Measurements from ENCODE around the gene ANKRD23.
"Not testable (repeated sequence)": the region's sequence is repeated elsewhere in the genome, so short reads cannot be mapped to it uniquely, and the experiment has no call there.

The ANKRD23 gene

DNA sequence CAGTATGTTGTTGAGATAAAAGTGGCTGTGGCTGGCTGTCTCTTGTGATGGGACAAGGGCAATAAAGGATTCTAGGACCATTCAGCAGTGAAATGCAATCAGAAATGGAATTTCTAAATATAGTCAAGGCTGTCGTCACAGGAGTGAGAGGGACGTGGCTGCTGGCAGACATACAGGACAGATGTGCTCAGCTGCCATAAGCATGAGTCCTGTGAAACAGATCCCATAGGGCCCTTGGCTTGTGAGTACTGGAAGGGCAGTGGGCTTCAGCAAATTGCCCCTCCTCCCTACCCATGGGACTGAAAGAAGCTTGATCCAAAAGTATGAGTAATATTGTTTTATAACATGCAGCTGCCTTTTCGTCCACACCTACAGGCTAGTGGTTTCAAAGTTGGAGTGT, 31.9 kb downstream of the ANKRD23 start:
- DNase-seq = no peak

- no peak for DNase-seq
Measured at GRCh38 chr2:96810783-96811192, 33.0 kb downstream of the ANKRD23 start.

- no peak for DNase-seq
Measured at GRCh38 chr2:96809951-96810782, 33.7 kb downstream of the ANKRD23 start.

DNA sequence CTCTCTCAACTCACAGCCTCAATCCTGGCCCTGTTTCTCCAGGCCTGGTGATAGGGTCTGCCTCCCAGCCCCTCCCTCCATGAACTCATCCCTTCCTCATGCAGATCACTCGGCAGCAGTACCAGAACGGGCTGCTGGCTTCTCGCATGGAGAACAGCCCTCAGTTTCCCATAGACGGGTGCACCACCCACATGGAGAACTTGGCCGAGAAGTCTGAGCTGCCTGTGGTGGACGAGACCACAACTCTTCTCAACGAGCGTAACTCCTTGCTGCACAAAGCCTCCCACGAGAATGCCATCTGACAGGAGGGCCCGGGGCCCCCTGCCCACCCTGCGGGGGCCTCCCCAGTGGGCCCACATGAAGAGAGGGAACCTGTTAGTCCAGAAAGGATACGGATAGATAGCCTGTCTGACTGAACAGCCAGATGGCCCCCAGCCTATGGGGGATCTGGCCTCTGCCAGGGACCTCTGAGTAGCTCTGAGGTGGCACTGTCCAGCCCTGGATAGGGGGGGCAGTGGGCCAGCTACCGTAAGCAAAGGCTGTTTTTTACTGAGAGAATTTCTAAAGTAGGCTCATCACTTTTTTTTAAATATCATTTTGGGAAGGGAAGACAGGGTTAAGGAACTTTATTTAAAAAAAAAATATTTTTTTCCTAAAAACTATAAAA, 34.5 kb downstream of the ANKRD23 start:
- no peak for DNase-seq

DNA sequence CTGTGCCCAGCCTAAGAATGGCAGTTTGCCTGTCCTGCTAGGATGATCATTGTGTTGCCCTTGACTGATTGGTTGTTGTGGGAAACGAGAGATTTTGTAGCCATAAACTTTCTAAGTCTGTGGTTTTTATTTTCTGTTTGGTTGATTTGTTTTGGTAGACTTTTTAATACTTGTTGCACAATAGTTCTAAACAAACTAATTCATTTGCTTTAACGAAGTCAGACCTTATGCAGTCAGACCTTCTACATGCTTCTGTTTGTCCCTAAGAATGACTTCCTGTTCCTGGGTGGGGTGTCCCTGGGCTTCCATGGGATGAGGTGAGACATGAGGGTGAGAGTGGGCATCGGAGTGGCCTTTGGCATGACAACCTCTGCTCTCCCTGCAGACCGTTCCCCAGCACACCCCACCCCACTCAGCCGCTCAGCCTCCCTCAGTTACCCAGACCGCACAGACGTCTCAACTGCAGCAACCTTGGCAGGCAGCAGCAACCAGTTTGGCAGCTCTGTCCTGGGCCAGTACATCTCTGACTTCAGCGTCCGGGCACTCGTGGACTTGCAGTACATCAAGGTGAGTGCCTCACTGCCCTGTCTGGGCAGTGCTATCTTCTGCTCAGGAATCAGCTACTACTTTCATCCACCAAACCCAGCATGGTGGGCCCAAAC, 35.5 kb downstream of the ANKRD23 start:
- DNase-seq = no peak

DNA sequence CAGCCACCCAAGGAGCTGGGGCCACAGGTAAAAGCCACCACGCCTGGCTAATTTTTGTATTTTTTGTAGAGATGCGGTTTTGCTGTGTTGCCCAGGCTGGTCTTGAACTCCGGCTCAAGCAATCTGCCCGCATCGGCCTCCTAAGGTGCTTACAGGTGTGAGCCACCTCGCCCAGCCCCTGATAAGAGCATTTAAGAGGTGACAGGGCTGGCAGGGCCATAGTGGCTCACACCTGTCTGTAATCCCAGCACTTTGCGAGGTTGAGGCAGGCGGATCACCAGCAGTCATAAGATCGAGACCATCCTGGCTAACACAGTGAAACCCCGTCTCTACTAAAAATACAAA, 36.7 kb downstream of the ANKRD23 start:
- DNase-seq = no peak

DNA sequence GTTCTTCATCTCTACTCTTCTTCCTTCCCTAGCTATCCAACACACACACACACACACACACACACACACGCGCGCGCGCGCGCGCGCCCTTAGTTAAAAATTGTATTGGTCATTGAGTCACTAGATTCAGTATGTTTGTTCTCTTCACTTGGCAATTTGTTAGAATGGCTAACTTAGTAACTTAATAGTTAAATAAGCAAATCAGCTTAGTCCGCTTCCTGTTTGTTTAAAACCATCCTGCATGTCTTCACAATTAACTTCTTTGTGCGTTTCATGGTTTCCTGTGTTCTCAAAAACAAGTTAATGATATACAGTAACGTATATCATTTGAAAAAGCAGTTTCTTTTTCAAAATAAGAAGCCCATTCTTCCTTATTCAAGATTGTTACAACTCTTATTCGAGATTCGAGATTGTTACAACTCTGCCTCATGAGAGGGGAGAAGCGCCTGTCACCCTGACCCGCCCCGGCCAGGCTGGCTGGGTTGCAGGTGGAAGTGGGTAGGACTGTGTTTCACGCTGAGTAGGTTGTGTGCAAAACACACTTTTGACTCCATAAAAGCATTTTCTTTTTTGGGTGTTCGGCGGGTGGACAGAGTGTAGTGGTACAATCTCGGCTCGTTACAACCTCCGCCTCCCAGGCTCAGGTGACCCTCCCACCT, 37.2 kb downstream of the ANKRD23 start:
- DNase-seq = peak in 1 of 2 experiments; percentile 12

DNA sequence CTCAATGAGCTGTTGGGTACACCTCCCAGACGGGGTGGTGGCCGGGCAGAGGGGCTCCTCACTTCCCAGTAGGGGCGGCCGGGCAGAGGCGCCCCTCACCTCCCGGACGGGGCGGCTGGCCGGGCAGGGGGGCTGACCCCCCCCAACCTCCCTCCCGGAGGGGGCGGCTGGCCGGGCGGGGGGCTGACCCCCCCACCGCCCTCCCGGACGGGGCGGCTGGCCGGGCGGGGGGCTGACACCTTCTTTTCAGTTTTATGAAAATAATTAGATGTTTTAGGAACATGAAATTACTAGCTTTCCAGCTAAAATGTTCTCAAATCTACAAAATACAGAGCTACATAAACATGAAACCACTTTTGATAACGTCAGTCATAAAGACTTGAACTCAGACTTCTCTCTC, 37.9 kb downstream of the ANKRD23 start:
- DNase-seq = not testable (repeated sequence)

- no peak for DNase-seq
Measured at GRCh38 chr2:96804986-96805385, 38.8 kb downstream of the ANKRD23 start.

- DNase-seq = no peak
Measured at GRCh38 chr2:96802721-96803120, 41.1 kb downstream of the ANKRD23 start.

DNA sequence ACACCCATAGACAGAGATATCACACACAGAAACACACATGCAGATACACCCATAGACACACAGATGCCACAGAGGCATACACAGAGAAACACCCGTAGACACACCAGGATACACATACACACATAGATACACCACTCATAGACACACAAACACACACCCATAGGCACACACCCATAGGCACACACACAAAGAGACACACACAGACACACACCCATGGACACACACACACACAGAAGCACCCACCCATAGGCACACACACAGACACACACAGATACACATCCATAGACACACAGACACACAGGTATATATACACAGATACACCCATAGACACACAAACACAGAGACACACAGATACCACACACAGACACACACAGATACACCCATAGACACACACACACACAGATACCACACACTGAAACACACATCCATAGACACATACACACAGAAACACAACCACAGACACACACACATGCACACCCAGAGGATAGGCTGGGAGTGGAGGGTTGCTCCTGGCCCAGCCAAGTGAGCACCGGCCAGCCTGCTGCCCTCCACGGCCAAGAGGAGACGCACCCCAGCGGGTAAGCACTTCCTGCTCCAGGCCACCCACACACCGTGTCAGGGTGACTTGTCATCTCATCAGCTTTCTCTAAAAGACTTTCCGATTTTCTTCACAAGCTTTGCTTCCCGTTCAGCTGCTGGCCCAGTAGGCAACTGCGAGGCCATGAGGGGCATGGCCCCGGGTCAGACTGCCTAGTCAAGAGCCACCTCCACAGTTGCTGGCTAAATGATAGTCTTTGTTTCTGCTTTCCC, 41.8 kb downstream of the ANKRD23 start:
- no peak for DNase-seq

DNA sequence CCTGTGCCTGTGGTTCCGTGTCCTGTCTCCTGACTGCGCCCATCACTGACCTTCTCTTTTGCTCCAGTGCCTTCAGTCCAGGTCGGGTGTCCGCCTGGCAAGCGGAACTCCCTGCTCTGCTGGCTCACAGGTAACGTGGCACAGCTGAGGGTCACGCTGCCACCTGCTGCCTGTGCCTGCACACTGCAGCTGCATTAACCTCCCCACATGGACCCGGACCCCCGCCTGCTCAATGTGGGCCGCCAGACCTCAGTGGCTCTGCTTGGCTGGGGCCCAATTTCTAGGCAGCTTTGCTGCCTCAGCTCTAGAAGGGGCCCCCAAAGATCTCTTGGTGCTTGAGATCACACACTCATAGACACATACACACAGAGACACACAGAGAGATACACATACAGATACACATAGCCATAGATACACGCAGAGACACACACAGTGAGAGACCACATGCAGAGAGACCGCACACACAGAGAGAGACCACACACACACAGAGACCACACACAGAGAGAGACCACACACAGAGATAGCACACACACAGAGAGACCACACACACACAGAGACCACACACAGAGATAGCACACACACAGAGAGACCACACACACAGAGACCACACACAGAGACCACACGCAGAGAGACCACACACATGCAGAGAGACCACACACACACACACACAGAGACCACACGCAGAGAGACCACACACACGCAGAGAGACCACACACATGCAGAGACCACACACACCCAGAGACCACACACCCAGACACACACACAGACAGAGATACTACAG, 42.6 kb downstream of the ANKRD23 start:
- DNase-seq = peak; percentile 40 to 65

DNA sequence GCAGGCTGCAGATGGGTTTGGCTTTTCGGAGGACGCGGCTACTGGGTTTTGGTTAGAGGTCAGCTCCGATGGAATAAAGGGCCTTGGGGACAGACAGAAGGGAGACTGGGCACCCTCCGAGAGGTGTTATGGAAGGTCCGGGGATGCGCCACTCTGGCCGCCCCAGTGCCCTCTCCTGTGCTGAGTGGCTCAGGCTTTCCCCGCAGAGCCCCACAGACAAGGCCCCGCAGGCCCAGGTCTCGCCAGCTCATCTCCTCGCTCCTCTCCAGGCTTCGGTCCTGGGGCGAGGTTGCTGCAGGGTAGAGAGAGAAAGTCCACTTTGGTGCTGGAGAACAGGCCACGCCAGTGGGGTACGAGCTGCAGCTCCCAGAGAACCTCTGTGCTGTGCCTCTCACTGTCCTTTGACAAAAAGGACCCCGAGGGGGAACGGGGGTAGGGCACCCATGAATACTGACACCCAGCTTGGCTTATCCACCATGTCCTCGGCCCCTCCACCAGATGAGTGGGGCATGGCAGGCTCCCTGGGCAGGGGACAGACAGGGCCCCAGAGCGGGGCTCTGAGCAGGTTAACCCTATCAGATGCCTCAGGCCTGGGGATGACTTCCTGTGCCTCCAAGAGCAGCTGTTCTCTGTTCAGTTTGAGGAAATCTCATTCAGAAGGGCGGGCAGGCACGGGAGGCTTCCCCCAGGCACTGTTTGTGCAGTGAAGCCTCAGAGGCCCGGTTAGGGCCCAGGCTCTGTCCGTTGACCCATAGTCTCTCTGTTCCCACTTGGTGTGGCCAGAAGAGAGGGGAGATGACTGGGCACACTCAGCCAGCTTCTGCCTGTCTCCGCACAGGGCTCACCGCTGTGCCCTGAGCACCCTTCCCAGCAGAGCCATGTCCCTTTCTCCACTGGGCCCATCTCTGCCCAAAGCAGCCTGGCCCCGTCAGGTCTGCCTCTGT, 43.5 kb downstream of the ANKRD23 start:
- DNase-seq = no peak

- DNase-seq = no peak
Measured at GRCh38 chr2:96799623-96799935, 44.2 kb downstream of the ANKRD23 start.

DNA sequence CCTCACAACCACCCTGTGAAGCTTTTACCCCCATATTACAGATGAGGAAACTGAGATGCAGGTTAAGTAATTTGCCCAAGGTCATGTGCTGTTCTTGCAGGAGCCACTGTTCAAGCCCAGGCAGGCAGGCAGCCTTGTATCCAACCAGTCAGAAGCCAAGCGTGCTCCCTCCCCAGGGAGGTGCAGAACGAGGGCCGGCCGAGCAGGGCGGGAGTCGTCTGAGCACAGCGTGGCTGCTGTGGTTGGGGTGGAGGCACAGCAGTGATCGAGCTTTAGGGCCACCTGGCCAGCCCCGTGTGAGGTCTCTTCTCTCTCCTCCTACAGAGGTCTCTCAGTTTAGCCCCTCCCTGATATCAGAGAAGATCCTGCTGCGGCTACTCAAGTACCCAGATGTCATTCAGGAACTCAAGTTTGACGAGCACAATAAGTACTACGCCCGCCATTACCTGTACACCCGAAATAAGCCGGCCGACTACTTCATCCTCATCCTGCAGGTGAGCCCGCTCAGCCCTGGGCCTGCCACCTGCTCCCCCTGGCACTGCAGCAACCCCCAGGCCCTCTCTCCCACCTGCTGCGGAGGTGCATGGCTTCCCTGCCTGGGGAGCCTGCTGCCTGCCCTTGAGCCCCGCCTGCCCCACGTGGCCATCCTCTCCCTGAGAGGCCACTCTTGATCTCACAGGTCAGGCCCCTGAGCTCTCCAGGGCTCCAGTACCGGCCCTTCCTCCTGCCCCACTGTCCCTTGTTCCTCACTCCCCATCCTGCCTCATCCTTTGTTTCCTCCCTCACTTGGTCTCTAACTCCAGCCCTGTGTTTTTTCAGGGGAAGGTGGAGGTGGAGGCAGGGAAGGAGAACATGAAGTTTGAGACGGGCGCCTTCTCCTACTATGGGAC, 44.8 kb downstream of the ANKRD23 start:
- DNase-seq = no peak

DNA sequence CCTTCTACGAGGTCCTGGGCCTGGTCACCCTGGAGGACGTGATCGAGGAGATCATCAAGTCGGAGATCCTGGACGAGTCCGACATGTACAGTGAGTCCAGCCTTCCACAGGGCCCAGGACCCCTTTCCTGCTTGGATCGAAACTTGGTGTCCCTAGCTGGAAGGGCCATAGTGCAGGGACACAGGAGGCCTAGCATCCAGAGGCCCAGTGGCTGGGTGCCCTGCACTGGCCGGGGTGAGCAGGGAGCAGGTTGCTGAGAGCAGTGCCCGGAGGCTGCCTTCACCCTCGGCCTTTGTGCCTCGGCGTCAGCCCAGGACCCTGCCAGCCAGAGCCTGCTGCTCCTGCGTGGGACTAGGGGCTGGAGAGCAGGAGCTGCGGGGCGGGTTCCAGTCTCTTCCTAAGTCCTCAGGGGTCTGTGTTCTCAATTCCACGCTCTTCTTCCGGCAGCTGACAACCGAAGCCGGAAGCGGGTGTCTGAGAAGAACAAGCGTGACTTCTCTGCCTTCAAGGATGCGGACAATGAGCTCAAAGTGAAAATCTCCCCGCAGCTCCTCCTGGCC, 46.7 kb downstream of the ANKRD23 start:
- DNase-seq = no peak

GRCh38 chr2:96796497-96796896, 47.3 kb downstream of the ANKRD23 start:
- DNase-seq = not testable (repeated sequence)

- DNase-seq = no peak
Measured at GRCh38 chr2:96795076-96795475, 48.7 kb downstream of the ANKRD23 start.

Measured in NCI-H2081 (cell line).